PC-9 (cell line): ENCODE results near the gene THOC7.

Source experiments
- EZH2 ChIP-seq: fragments of 200-600 bp; sonication (generic); IDR thresholded peaks from 2 replicates; pipeline ENCODE4 v1.8.0; 2017; ENCODE audit warnings: antibody characterized with exemption, low read depth
- TF ChIP-seq, protein P1 (sequence below): fragments of 200-600 bp; sonication (generic); conservative IDR thresholded peaks from 2 replicates; pipeline ENCODE4 v1.6.1; 2017; ENCODE audit warnings: mixed run types, antibody characterized with exemption, mild to moderate bottlenecking, moderate library complexity

DNA sequence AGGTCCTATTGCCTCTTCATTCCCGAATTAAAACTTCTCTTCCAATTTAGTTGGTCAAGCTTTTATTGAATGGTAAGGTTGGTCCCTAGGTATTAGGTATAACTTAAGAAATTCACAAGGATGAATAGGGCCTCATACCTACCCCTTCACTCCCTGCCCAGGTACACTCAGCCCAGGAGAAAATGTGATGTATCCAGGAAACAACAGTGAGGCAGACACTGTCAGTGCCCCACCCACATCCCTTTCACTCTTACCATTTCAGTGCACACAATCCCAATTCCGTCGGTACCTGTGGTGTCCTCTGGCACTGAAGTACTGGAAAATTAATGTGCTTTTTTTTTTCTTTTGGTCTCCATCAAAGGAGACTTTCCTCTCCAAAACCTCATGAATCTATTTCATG lies 55.0 kb downstream of the THOC7 start:
- TF ChIP-seq, protein P1, sequence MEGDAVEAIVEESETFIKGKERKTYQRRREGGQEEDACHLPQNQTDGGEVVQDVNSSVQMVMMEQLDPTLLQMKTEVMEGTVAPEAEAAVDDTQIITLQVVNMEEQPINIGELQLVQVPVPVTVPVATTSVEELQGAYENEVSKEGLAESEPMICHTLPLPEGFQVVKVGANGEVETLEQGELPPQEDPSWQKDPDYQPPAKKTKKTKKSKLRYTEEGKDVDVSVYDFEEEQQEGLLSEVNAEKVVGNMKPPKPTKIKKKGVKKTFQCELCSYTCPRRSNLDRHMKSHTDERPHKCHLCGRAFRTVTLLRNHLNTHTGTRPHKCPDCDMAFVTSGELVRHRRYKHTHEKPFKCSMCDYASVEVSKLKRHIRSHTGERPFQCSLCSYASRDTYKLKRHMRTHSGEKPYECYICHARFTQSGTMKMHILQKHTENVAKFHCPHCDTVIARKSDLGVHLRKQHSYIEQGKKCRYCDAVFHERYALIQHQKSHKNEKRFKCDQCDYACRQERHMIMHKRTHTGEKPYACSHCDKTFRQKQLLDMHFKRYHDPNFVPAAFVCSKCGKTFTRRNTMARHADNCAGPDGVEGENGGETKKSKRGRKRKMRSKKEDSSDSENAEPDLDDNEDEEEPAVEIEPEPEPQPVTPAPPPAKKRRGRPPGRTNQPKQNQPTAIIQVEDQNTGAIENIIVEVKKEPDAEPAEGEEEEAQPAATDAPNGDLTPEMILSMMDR = no peak
- no peak for TF ChIP-seq EZH2
